GM12878 (cell line): Measurements from ENCODE around the gene SERINC5. TPM values are rescaled to one million over a fixed set of nuclear protein-coding genes. Genes with fewer than 3 reads are reported as not detected.

Experiments
- ATAC-seq: fragments of 200-7000 bp; cut with Tn5 transposase; 3 replicates; pipeline ENCODE4 v1.9.1; 2020; ENCODE audit warnings: mild to moderate bottlenecking, moderate library complexity
- BruUV-seq: library from RNA; stranded (reverse); fragments of 400-500 nt; replicated peaks from 2 replicates; lab custom pipeline; 2021; lab: Mats Ljungman, UMichigan
- CTCF ChIA-PET: fragments of 300-600 bp; sonication (Branson Sonifier 250); formaldehyde crosslinking; extraction: SDS; loops from one replicate; lab custom pipeline; 2021; ENCODE audit warnings: inconsistent platforms; lab: Yijun Ruan, JAX
- POLR2A ChIA-PET: fragments of 350-600 bp; formaldehyde crosslinking; extraction: SDS; loops from one replicate; lab custom pipeline; 2021; ENCODE audit warnings: inconsistent platforms; lab: Charles Lee
- RAD21 ChIA-PET: fragments of 300-600 bp; sonication (Branson Sonifier 250); formaldehyde crosslinking; loops from one replicate; lab custom pipeline; 2023; ENCODE audit warnings: antibody characterized with exemption; ENCODE audit not compliant: unreplicated experiment; lab: Charles Lee
- SMC1A ChIA-PET: fragments of 300-600 bp; sonication (Branson Sonifier 250); formaldehyde crosslinking; loops from one replicate; lab custom pipeline; 2023; ENCODE audit not compliant: unreplicated experiment, uncharacterized antibody; lab: Charles Lee
- DNase-seq: peaks from one replicate; pipeline ENCODE4 v3.0.0-alpha.2; 2011; ENCODE audit warnings: low read depth, low spot score
- FAIRE-seq: peaks from 3 replicates; lab custom pipeline; 2011; peaks lifted over from hg19 to GRCh38; lab: Jason Lieb, UNC
- H2AFZ ChIP-seq: 2 replicates; pipeline ENCODE4 v1.6.0; 2011; ENCODE audit warnings: low read depth, low read length, control low read depth; ENCODE audit not compliant: control insufficient read depth
- H3K27ac ChIP-seq: 2 replicates; pipeline ENCODE4 v1.5.1; 2011; ENCODE audit warnings: control low read depth; ENCODE audit not compliant: control insufficient read depth, insufficient read depth
- H3K27me3 ChIP-seq, 2 experiments: replicated peaks in 1 of 2; 2 replicates each; pipeline versions ENCODE4 v1.6.0 to v1.6.1; 2011; ENCODE audit warnings: low read length in 1 of 2; ENCODE audit not compliant: control insufficient read depth in 2 of 2, insufficient read depth in 2 of 2
- H3K36me3 ChIP-seq, 2 experiments: 2 replicates each; pipeline ENCODE4 v1.5.1; 2011; ENCODE audit warnings: low read length in 1 of 2; ENCODE audit not compliant: control insufficient read depth in 2 of 2, insufficient read depth in 2 of 2
- H3K4me1 ChIP-seq: 2 replicates; pipeline ENCODE4 v1.6.1; 2011; ENCODE audit warnings: mild to moderate bottlenecking, low read length, moderate library complexity, mixed read lengths; ENCODE audit not compliant: control insufficient read depth, insufficient read depth
- H3K4me2 ChIP-seq: 2 replicates; pipeline ENCODE4 v1.6.0; 2011; ENCODE audit warnings: control low read depth; ENCODE audit not compliant: control insufficient read depth, insufficient read depth
- H3K4me3 ChIP-seq: fragments of 200-600 bp; sonication (generic); 2 replicates; pipeline ENCODE4 v1.5.1; 2016
- H3K79me2 ChIP-seq: 2 replicates; pipeline ENCODE4 v1.6.0; 2011; ENCODE audit warnings: low read length; ENCODE audit not compliant: control insufficient read depth, insufficient read depth
- H3K9ac ChIP-seq: 2 replicates; pipeline ENCODE4 v1.8.0; 2011; ENCODE audit warnings: low read length, control low read depth, mixed read lengths; ENCODE audit not compliant: control insufficient read depth, insufficient read depth
- H3K9me3 ChIP-seq: replicated peaks from 3 replicates; pipeline ENCODE4 v1.5.1; 2011; ENCODE audit warnings: mild to moderate bottlenecking, low read length; ENCODE audit not compliant: control insufficient read depth, insufficient read depth
- H4K20me1 ChIP-seq: 2 replicates; pipeline ENCODE4 v1.6.0; 2011; ENCODE audit not compliant: control insufficient read depth, insufficient read depth
- CBX3 ChIP-seq: fragments of 200-600 bp; sonication (generic); IDR thresholded peaks from 2 replicates; pipeline ENCODE4 v1.6.1; 2016; ENCODE audit warnings: low read depth, borderline replicate concordance
- FOXM1 ChIP-seq: IDR thresholded peaks from 2 replicates; pipeline ENCODE4 v1.6.1; 2012; ENCODE audit warnings: low read depth, mild to moderate bottlenecking, inconsistent platforms, low read length, moderate library complexity
- JUNB ChIP-seq: IDR thresholded peaks from 2 replicates; pipeline ENCODE4 v1.6.1; 2016; ENCODE audit warnings: antibody characterized with exemption, mild to moderate bottlenecking
- NR2C2 ChIP-seq: IDR thresholded peaks from 2 replicates; pipeline ENCODE4 v1.6.1; 2011; ENCODE audit warnings: borderline replicate concordance, low read depth; ENCODE audit not compliant: control insufficient read depth, insufficient read length
- NRF1 ChIP-seq: conservative IDR thresholded peaks from 2 replicates; pipeline ENCODE4 v1.6.1; 2011; ENCODE audit warnings: mild to moderate bottlenecking, low read depth, low read length, improper control_type of control experiment
- SREBF1 ChIP-seq: IDR thresholded peaks from 2 replicates; pipeline ENCODE4 v1.6.1; 2012; ENCODE audit warnings: mild to moderate bottlenecking, low read length
- TAF1 ChIP-seq: IDR thresholded peaks from 2 replicates; pipeline ENCODE4 v1.6.1; 2011; ENCODE audit warnings: mild to moderate bottlenecking, low read depth, low read length, borderline replicate concordance
- TARDBP ChIP-seq: IDR thresholded peaks from 2 replicates; pipeline ENCODE4 v1.6.1; 2016; ENCODE audit warnings: borderline replicate concordance
- ZNF274 ChIP-seq: IDR thresholded peaks from one replicate; pipeline ENCODE4 v1.8.0; 2011; ENCODE audit not compliant: insufficient read length, insufficient read depth
- WGBS: methylation state at CpG from one replicate; pipeline ENCODE4 v1.1.6; 2016; ENCODE audit warnings: low lambda C conversion rate; ENCODE audit not compliant: insufficient replicate concordance, insufficient coverage; ENCODE audit errors: missing lambda C conversion rate; 5-methylcytosine and 5-hydroxymethylcytosine counted together
- in situ Hi-C: fragments of 300-500 bp; cut with MboI; formaldehyde crosslinking; loops from 9 replicates; pipeline ENCODE4 v1.14.3; 2018; ENCODE audit warnings: mixed read lengths
- intact Hi-C: fragments of 100-400 bp; cut with micrococcal nuclease; formaldehyde crosslinking; loops from one replicate; pipeline ENCODE4 v1.14.2; 2022; ENCODE audit not compliant: unreplicated experiment
- polyA plus RNA-seq, 11 experiments: library from polyadenylated mRNA; depleted of rRNA in 4 of 11; unstranded in 6 of 11; stranded (reverse) in 5 of 11; fragments of >200 nt; fragmentation: Nextera tagmentation in 4 of 11; fragmentation: Illumina TruSeq in 1 of 11; extraction: Ambion mirVana in 4 of 11; extraction: Trizol in 1 of 11; gene quantifications; 1 replicate in 1 of 11; 2 replicates in 10 of 11; pipeline versions ENCODE4 v1.2.1 to v1.2.3, GENCODE V29; 2011 to 2016; ENCODE audit warnings: inconsistent platforms in 2 of 11, missing spikeins in 2 of 11, low read depth in 1 of 11
- total RNA-seq, 4 experiments: library from RNA; depleted of rRNA in 3 of 4; stranded (reverse); fragments of >200 nt in 3 of 4; fragmentation: Illumina TruSeq in 1 of 4; extraction: Trizol in 1 of 4; gene quantifications; 2 replicates each; pipeline versions ENCODE4 v1.2.1 to v1.2.3, GENCODE V29; 2013 to 2021
- TF ChIP-seq, protein P1 (sequence below): IDR thresholded peaks from 2 replicates; pipeline ENCODE4 v1.6.1; 2012; ENCODE audit warnings: low read length, inconsistent platforms
- TF ChIP-seq, protein P2 (sequence below): IDR thresholded peaks from 2 replicates; pipeline ENCODE4 v1.6.1; 2011; ENCODE audit warnings: mild to moderate bottlenecking, low read depth, low read length, moderate library complexity; ENCODE audit not compliant: insufficient replicate concordance
- TF ChIP-seq, protein P3 (sequence below), 3 experiments: IDR thresholded peaks in 2 of 3; conservative IDR thresholded peaks in 1 of 3; 2 replicates each; pipeline ENCODE4 v1.5.1; 2011; ENCODE audit warnings: low read depth in 3 of 3, low read length in 3 of 3, mild to moderate bottlenecking in 3 of 3, control low read depth in 2 of 3, moderate library complexity in 2 of 3, inconsistent platforms in 1 of 3, mixed read lengths in 1 of 3; ENCODE audit not compliant: control insufficient read depth in 2 of 3, insufficient read depth in 1 of 3; ENCODE audit errors: extremely low read depth in 1 of 3

SERINC5 gene
- total and polyA plus RNA-seq, 10 of the 15 experiments (the other 5 are each of a cell fraction or from before 2014, with no cell fraction given), result 0.66 to 7.0 (median 2.8) TPM

DNA sequence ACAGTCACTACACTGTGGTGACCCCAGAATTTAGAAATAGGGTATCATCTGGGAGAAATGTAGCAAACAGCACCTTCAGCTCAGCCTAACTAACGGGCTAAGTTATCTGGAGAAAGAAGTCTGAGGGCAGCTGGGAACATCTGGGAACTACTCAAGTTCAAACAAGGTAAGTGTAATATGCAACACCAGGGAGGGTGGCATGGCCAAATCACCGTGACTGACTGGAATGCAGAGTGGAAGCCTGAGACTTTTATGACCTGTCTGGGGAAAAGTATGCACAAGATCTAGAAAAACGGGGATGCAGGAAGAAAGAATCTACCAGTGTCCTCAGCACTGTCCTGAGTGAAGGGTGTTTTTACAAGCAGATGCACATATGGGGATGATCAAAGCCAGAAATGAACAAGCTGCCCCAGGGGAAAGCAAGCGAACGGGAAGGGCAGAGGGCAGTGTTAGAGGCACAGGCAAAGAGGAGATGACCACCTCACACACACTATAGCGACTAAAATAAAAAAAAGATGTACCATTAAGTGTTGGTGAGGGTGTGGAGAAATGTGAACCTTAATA is 59.9 kb downstream of the SERINC5 start:
- ChIA-PET POLR2A (interaction anchor here (0.7 to 1.3 kb wide), 2 partner anchors 43 to 60 kb away, joined by 5 to 7 read pairs; partner anchors contain the start of gene SERINC5), SMC1A (interaction anchor here (0.6 to 1.7 kb wide), 3 partner anchors 9 to 59 kb away, joined by 3 to 6 read pairs (median 3); no protein-coding TSS in a partner anchor), CTCF (interaction anchor here (0.8 kb wide), 1 partner anchor 16 kb away, joined by 3 read pairs; no protein-coding TSS in a partner anchor), RAD21 (no interaction called here)
- Histone ChIP-seq H3K4me2 (no peak overlapping the region), H3K79me2 (no peaks in the 10 kb centered on the region), H2AFZ (no peak overlapping the region), H3K9ac (no peak overlapping the region), H3K4me1 (peaks cover 13% of the 10 kb centered on the region; the same call in 1 of the 2 replicates), H3K27me3 (no peaks in the 10 kb centered on the region), H3K4me3 (no peak overlapping the region), H4K20me1 (no peaks in the 10 kb centered on the region), H3K27ac (no peak overlapping the region), H3K36me3 (no peaks in the 10 kb centered on the region), H3K9me3 (no peaks in the 10 kb centered on the region)
- no TSS peak for BruUV-seq
- DNase-seq, result no peak
- TF ChIP-seq CBX3 (no peak), TARDBP (no peak), NR2C2 (no peak), JUNB (no peak)
- in situ Hi-C loops, result no loop called here
- intact Hi-C loops, result no loop called here
- no peak for FAIRE-seq
- 53% methylated on average over 6 of the region's 6 CpGs for WGBS
- no peak for ATAC-seq

DNA sequence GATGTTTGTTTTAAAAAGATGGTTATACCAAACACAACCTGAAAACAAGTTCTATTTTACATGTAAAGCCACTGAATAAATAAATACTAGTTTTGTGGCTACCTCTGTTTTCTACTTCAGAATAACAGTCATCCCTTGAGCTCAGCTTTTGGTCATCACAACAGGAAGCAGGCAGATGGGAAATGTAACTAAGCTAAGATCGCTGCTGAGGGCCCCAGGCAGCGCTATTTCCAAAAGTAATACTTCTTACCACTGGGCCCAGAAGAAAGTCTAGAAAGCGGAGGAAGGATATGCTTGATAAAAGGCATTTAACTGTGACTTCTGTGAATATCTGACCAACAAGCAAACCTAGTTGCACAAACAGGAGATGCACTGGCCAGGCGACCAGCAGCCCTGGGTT is 61.4 kb downstream of the SERINC5 start:
- RAD21 ChIA-PET, result interaction anchor here (1.2 kb wide), 1 partner anchor 53 kb away, joined by 3 read pairs; no protein-coding TSS in a partner anchor
- ATAC-seq, result no peak
- Histone ChIP-seq H4K20me1 (no peaks in the 10 kb centered on the region), H3K9ac (no peak overlapping the region), H3K27ac (no peak overlapping the region), H2AFZ (no peak overlapping the region), H3K36me3 (no peaks in the 10 kb centered on the region), H3K4me2 (no peak overlapping the region), H3K4me1 (peaks cover 18% of the 10 kb centered on the region; the same call in 1 of the 2 replicates), H3K27me3 (no peaks in the 10 kb centered on the region), H3K9me3 (no peaks in the 10 kb centered on the region), H3K79me2 (no peaks in the 10 kb centered on the region), H3K4me3 (no peak overlapping the region)
- in situ Hi-C loops, result no loop called here
- intact Hi-C loops, result no loop called here
- no TSS peak for BruUV-seq
- no peak for FAIRE-seq
- DNase-seq, result no peak
- SMC1A ChIA-PET, result interaction anchor here (0.6 to 2.5 kb wide), 5 partner anchors 13 to 63 kb away, joined by 3 to 10 read pairs (median 3); no protein-coding TSS in a partner anchor
- WGBS, result 77% methylated on average over 4 of the region's 4 CpGs
- CTCF ChIA-PET, result interaction anchor here (1.0 kb wide), 1 partner anchor 29 kb away, joined by 4 read pairs; no protein-coding TSS in a partner anchor
- POLR2A ChIA-PET, result no interaction called here
- TF ChIP-seq, protein P1, sequence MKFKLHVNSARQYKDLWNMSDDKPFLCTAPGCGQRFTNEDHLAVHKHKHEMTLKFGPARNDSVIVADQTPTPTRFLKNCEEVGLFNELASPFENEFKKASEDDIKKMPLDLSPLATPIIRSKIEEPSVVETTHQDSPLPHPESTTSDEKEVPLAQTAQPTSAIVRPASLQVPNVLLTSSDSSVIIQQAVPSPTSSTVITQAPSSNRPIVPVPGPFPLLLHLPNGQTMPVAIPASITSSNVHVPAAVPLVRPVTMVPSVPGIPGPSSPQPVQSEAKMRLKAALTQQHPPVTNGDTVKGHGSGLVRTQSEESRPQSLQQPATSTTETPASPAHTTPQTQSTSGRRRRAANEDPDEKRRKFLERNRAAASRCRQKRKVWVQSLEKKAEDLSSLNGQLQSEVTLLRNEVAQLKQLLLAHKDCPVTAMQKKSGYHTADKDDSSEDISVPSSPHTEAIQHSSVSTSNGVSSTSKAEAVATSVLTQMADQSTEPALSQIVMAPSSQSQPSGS, result no peak
- no peak for TF ChIP-seq NRF1
- no peak for TF ChIP-seq ZNF274
- no peak for TF ChIP-seq FOXM1
- TF ChIP-seq, protein P2, sequence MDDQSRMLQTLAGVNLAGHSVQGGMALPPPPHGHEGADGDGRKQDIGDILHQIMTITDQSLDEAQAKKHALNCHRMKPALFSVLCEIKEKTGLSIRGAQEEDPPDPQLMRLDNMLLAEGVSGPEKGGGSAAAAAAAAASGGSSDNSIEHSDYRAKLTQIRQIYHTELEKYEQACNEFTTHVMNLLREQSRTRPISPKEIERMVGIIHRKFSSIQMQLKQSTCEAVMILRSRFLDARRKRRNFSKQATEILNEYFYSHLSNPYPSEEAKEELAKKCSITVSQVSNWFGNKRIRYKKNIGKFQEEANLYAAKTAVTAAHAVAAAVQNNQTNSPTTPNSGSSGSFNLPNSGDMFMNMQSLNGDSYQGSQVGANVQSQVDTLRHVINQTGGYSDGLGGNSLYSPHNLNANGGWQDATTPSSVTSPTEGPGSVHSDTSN, result no peak
- no peak for TF ChIP-seq TAF1
- TF ChIP-seq SREBF1, result no peak
- TF ChIP-seq, protein P3, sequence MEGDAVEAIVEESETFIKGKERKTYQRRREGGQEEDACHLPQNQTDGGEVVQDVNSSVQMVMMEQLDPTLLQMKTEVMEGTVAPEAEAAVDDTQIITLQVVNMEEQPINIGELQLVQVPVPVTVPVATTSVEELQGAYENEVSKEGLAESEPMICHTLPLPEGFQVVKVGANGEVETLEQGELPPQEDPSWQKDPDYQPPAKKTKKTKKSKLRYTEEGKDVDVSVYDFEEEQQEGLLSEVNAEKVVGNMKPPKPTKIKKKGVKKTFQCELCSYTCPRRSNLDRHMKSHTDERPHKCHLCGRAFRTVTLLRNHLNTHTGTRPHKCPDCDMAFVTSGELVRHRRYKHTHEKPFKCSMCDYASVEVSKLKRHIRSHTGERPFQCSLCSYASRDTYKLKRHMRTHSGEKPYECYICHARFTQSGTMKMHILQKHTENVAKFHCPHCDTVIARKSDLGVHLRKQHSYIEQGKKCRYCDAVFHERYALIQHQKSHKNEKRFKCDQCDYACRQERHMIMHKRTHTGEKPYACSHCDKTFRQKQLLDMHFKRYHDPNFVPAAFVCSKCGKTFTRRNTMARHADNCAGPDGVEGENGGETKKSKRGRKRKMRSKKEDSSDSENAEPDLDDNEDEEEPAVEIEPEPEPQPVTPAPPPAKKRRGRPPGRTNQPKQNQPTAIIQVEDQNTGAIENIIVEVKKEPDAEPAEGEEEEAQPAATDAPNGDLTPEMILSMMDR (IDR thresholded peaks at IDR 0.05 in 2 of 3, conservative IDR thresholded peaks at IDR 0.05 in 1 of 3; ENCODE audit: control insufficient read depth in 2 of 3, extremely low read depth in 1 of 3, insufficient read depth in 1 of 3, low read depth in 3 of 3, low read length in 3 of 3), result no peak
